ENCODE results near the gene URB1.

Gene URB1

GRCh38 chr21:32351428-32351827, 41.4 kb downstream of the URB1 start:
- H3K27me3 ChIP-seq, result no peaks in the 10 kb centered on the region
- peaks cover 90% of the 10 kb centered on the region for H3K36me3 ChIP-seq
- no peak for DNase-seq
- peaks cover 12% of the 10 kb centered on the region for H3K4me1 ChIP-seq
- H3K9me3 ChIP-seq, result no peaks in the 10 kb centered on the region
- TF ChIP-seq, protein P1, sequence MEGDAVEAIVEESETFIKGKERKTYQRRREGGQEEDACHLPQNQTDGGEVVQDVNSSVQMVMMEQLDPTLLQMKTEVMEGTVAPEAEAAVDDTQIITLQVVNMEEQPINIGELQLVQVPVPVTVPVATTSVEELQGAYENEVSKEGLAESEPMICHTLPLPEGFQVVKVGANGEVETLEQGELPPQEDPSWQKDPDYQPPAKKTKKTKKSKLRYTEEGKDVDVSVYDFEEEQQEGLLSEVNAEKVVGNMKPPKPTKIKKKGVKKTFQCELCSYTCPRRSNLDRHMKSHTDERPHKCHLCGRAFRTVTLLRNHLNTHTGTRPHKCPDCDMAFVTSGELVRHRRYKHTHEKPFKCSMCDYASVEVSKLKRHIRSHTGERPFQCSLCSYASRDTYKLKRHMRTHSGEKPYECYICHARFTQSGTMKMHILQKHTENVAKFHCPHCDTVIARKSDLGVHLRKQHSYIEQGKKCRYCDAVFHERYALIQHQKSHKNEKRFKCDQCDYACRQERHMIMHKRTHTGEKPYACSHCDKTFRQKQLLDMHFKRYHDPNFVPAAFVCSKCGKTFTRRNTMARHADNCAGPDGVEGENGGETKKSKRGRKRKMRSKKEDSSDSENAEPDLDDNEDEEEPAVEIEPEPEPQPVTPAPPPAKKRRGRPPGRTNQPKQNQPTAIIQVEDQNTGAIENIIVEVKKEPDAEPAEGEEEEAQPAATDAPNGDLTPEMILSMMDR (IDR thresholded peaks at IDR 0.05; ENCODE audit: low read depth, low read length), result no peak
- H3K4me3 ChIP-seq (ENCODE audit: low read depth, low read length), result no peak overlapping the region

DNA sequence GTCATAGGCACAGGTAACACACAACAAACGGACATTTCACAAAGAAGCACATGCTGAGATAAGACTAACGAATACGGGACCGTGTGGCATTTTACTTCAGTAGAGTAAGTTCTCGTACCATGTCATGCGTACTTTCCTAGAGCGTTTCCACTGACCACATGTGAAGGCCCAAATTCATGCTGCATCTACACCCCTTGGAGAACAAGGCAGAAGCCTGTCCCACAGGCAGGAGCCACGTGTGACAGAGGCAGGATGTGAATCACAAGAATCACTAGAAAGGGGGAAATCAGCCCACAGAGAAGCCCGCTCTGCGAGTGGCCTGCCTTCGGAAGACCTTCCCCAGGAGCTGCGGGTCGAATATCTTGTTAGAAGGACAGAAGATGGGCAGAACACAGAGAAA, 41.8 kb downstream of the URB1 start:
- TF ChIP-seq, protein P1 (IDR thresholded peaks at IDR 0.05; ENCODE audit: low read depth, low read length), result no peak
- Histone ChIP-seq H3K27me3 (no peaks in the 10 kb centered on the region), H3K9me3 (no peaks in the 10 kb centered on the region; the same call in 1 of the 2 replicates), H3K4me3 (ENCODE audit: low read depth, low read length) (no peak overlapping the region), H3K36me3 (peaks cover 90% of the 10 kb centered on the region), H3K4me1 (peaks cover 12% of the 10 kb centered on the region)
- DNase-seq, result no peak

- DNase-seq, result no peak
- Histone ChIP-seq H3K36me3 (peaks cover 90% of the 10 kb centered on the region), H3K4me1 (peaks cover 12% of the 10 kb centered on the region), H3K4me3 (ENCODE audit: low read depth, low read length) (no peak overlapping the region), H3K27me3 (no peaks in the 10 kb centered on the region), H3K9me3 (no peaks in the 10 kb centered on the region; the same call in 1 of the 2 replicates)
- TF ChIP-seq, protein P1 (IDR thresholded peaks at IDR 0.05; ENCODE audit: low read depth, low read length), result no peak
Observed at GRCh38 chr21:32350211-32350980, 42.4 kb downstream of the URB1 start.

- Histone ChIP-seq H3K4me1 (peaks cover 12% of the 10 kb centered on the region), H3K9me3 (no peaks in the 10 kb centered on the region; the same call in 1 of the 2 replicates), H3K4me3 (ENCODE audit: low read depth, low read length) (no peak overlapping the region), H3K27me3 (no peaks in the 10 kb centered on the region), H3K36me3 (peaks cover 90% of the 10 kb centered on the region)
- DNase-seq, result no peak
- TF ChIP-seq, protein P1 (IDR thresholded peaks at IDR 0.05; ENCODE audit: low read depth, low read length), result no peak
Observed at GRCh38 chr21:32349333-32349944, 43.4 kb downstream of the URB1 start.

GRCh38 chr21:32348604-32349332, 44.0 kb downstream of the URB1 start:
- no peak overlapping the region for H3K4me3 ChIP-seq (ENCODE audit: low read depth, low read length)
- H3K4me1 ChIP-seq, result peaks cover 12% of the 10 kb centered on the region
- peaks cover 90% of the 10 kb centered on the region for H3K36me3 ChIP-seq
- DNase-seq, result no peak
- TF ChIP-seq, protein P1 (IDR thresholded peaks at IDR 0.05; ENCODE audit: low read depth, low read length), result no peak
- H3K9me3 ChIP-seq, result no peaks in the 10 kb centered on the region; the same call in 1 of the 2 replicates
- H3K27me3 ChIP-seq, result no peaks in the 10 kb centered on the region

All from BE2C (cell line).